IMR-90 (cell line): ENCODE results near the gene FOXL1. TPM values are rescaled to one million over a fixed set of nuclear protein-coding genes. Genes with fewer than 3 reads are reported as not detected.

Experiments
- ATAC-seq: fragments of 200-7000 bp; cut with Tn5 transposase; 2 replicates; pipeline ENCODE4 v1.9.1; 2020; ENCODE audit warnings: low read depth, mild to moderate bottlenecking, moderate library complexity
- BruUV-seq: library from RNA; stranded (reverse); fragments of 400-500 nt; replicated peaks from 2 replicates; lab custom pipeline; 2021; lab: Mats Ljungman, UMichigan
- CTCF ChIA-PET: fragments of 300-600 bp; formaldehyde crosslinking; extraction: SDS; loops from one replicate; lab custom pipeline; 2021; ENCODE audit warnings: antibody characterized with exemption; lab: Yijun Ruan, JAX
- POLR2A ChIA-PET: fragments of 300-600 bp; sonication (Branson Sonifier 250); formaldehyde crosslinking; loops from one replicate; lab custom pipeline; 2022; ENCODE audit warnings: antibody characterized with exemption; ENCODE audit not compliant: unreplicated experiment; lab: Charles Lee
- DNase-seq: peaks from one replicate; pipeline ENCODE4 v3.0.0; 2013
- H2AFZ ChIP-seq: replicated peaks from 2 replicates; pipeline ENCODE3; 2013; ENCODE audit warnings: low read length, mild to moderate bottlenecking; ENCODE audit not compliant: poor library complexity
- H2AK5ac ChIP-seq: 2 replicates; pipeline ENCODE4 v1.6.1; 2013; ENCODE audit warnings: low read depth, low read length, inconsistent platforms
- H2AK9ac ChIP-seq: replicated peaks from 2 replicates; pipeline ENCODE3; 2013; ENCODE audit warnings: mild to moderate bottlenecking, low read depth, low read length, moderate library complexity; ENCODE audit not compliant: poor library complexity
- H2BK120ac ChIP-seq: 2 replicates; pipeline ENCODE4 v1.6.1; 2013; ENCODE audit warnings: low read depth, low read length, inconsistent platforms
- H2BK15ac ChIP-seq: 3 replicates; pipeline ENCODE4 v1.6.1; 2013; ENCODE audit warnings: low read depth, low read length, inconsistent platforms
- H2BK20ac ChIP-seq: 2 replicates; pipeline ENCODE4 v1.6.1; 2013; ENCODE audit warnings: low read depth, mild to moderate bottlenecking, inconsistent platforms, low read length, moderate library complexity
- H2BK5ac ChIP-seq: 2 replicates; pipeline ENCODE4 v1.6.1; 2013; ENCODE audit warnings: mild to moderate bottlenecking, low read depth, low read length, inconsistent platforms; ENCODE audit not compliant: poor library complexity, severe bottlenecking
- H3K14ac ChIP-seq: replicated peaks from 2 replicates; pipeline ENCODE4 v1.6.1; 2013; ENCODE audit warnings: low read depth, low read length, inconsistent platforms
- H3K18ac ChIP-seq: 2 replicates; pipeline ENCODE4 v1.6.1; 2013; ENCODE audit warnings: low read depth, low read length, control low read depth
- H3K23ac ChIP-seq: 2 replicates; pipeline ENCODE4 v1.6.1; 2013; ENCODE audit warnings: low read depth, low read length, inconsistent platforms
- H3K27ac ChIP-seq: 2 replicates; pipeline ENCODE4 v1.5.1; 2013; ENCODE audit warnings: mild to moderate bottlenecking, control low read depth, low read length; ENCODE audit not compliant: insufficient read depth
- H3K27me3 ChIP-seq: 2 replicates; pipeline ENCODE4 v1.6.1; 2013; ENCODE audit warnings: low read length; ENCODE audit not compliant: control insufficient read depth, insufficient read depth
- H3K36me3 ChIP-seq: 2 replicates; pipeline ENCODE4 v1.6.1; 2013; ENCODE audit warnings: low read length, mixed read lengths; ENCODE audit not compliant: control insufficient read depth, insufficient read depth
- H3K4ac ChIP-seq: 2 replicates; pipeline ENCODE4 v1.6.1; 2013; ENCODE audit warnings: low read depth, low read length, inconsistent platforms
- H3K4me1 ChIP-seq: 2 replicates; pipeline ENCODE4 v1.6.1; 2013; ENCODE audit warnings: low read length, mixed read lengths; ENCODE audit not compliant: control insufficient read depth, insufficient read depth
- H3K4me2 ChIP-seq: 2 replicates; pipeline ENCODE4 v1.6.1; 2013; ENCODE audit warnings: low read depth, mild to moderate bottlenecking, control low read depth, low read length, moderate library complexity
- H3K4me3 ChIP-seq: 2 replicates; pipeline ENCODE4 v1.5.1; 2013; ENCODE audit warnings: low read depth, mild to moderate bottlenecking, control low read depth, low read length, moderate library complexity; ENCODE audit not compliant: insufficient read depth
- H3K56ac ChIP-seq: 2 replicates; pipeline ENCODE4 v1.6.1; 2013; ENCODE audit warnings: low read length, inconsistent platforms; ENCODE audit not compliant: insufficient read depth; ENCODE audit errors: extremely low read depth
- H3K79me1 ChIP-seq, 2 experiments: 2 replicates each; pipeline ENCODE4 v1.6.1; 2013; ENCODE audit warnings: low read length in 2 of 2, inconsistent platforms in 1 of 2, low read depth in 1 of 2
- H3K9ac ChIP-seq: 2 replicates; pipeline ENCODE4 v1.6.1; 2013; ENCODE audit warnings: low read depth, low read length, control low read depth
- H3K9me1 ChIP-seq: 2 replicates; pipeline ENCODE4 v1.6.1; 2013; ENCODE audit warnings: low read length, inconsistent platforms; ENCODE audit not compliant: insufficient read depth
- H3K9me3 ChIP-seq: 2 replicates; pipeline ENCODE4 v1.6.1; 2013; ENCODE audit warnings: low read length; ENCODE audit not compliant: control insufficient read depth, insufficient read depth
- H4K20me1 ChIP-seq: 2 replicates; pipeline ENCODE4 v1.6.1; 2013; ENCODE audit warnings: low read length, inconsistent platforms; ENCODE audit not compliant: insufficient read depth
- H4K5ac ChIP-seq: 2 replicates; pipeline ENCODE4 v1.6.1; 2013; ENCODE audit warnings: mild to moderate bottlenecking, low read depth, low read length, control low read depth
- H4K8ac ChIP-seq, 2 experiments: 2 replicates each; pipeline ENCODE4 v1.6.1; 2013; ENCODE audit warnings: low read depth in 2 of 2, low read length in 2 of 2, control low read depth in 1 of 2, inconsistent platforms in 1 of 2
- H4K91ac ChIP-seq: 2 replicates; pipeline ENCODE4 v1.6.1; 2013; ENCODE audit warnings: low read depth, low read length, inconsistent platforms; ENCODE audit not compliant: insufficient read depth
- BHLHE40 ChIP-seq: fragments of 150-350 bp; IDR thresholded peaks from 2 replicates; pipeline ENCODE4 v1.6.1; 2016; ENCODE audit warnings: mild to moderate bottlenecking, low read depth, low read length
- FOS ChIP-seq: fragments of 150-350 bp; IDR thresholded peaks from 2 replicates; pipeline ENCODE4 v1.6.1; 2016; ENCODE audit warnings: low read depth, low read length
- NFE2L2 ChIP-seq: fragments of 150-350 bp; IDR thresholded peaks from 2 replicates; pipeline ENCODE4 v1.6.1; 2016; ENCODE audit warnings: low read depth, mild to moderate bottlenecking, low read length
- RAD21 ChIP-seq: IDR thresholded peaks from 2 replicates; pipeline ENCODE4 v1.6.1; 2012; ENCODE audit warnings: low read length, improper control_type of control experiment
- SMC3 ChIP-seq: fragments of 150-350 bp; IDR thresholded peaks from 2 replicates; pipeline ENCODE4 v1.6.1; 2016; ENCODE audit warnings: low read depth, mild to moderate bottlenecking, antibody characterized with exemption, low read length, moderate library complexity
- WGBS, 2 experiments: methylation state at CpG; one replicate each; pipeline versions ENCODE4 v1.1.5 to v1.1.7; 2013; ENCODE audit warnings: missing lambda C conversion rate in 2 of 2; ENCODE audit not compliant: insufficient read length in 1 of 2; ENCODE audit errors: extremely low coverage in 2 of 2; 5-methylcytosine and 5-hydroxymethylcytosine counted together
- dilution Hi-C: fragments of 300-500 bp; cut with HindIII; formaldehyde crosslinking; loops from one replicate; pipeline ENCODE4 v1.14.3; 2018; ENCODE audit warnings: low sequenced_read_pairs; ENCODE audit not compliant: unreplicated experiment
- in situ Hi-C: fragments of 300-500 bp; cut with MboI; formaldehyde crosslinking; loops from 3 replicates; pipeline ENCODE4 v1.14.3; 2019; ENCODE audit warnings: low sequenced_read_pairs, inconsistent platforms, mixed read lengths
- intact Hi-C: fragments of 100-400 bp; cut with micrococcal nuclease; formaldehyde crosslinking; loops from 2 replicates; pipeline ENCODE4 v1.10.0; 2022
- polyA plus RNA-seq, 3 experiments: library from polyadenylated mRNA; depleted of rRNA; stranded (reverse); fragments of >200 nt; gene quantifications; 2 replicates each; pipeline ENCODE4 v1.2.3, GENCODE V29; 2012; ENCODE audit warnings: low replicate concordance in 1 of 3
- total RNA-seq: library from RNA; depleted of rRNA; stranded (reverse); fragments of >200 nt; gene quantifications from 2 replicates; pipeline ENCODE4 v1.2.3, GENCODE V29; 2012
- TF ChIP-seq, protein P1 (sequence below): conservative IDR thresholded peaks from 2 replicates; pipeline ENCODE4 v1.5.1; 2012; ENCODE audit warnings: mild to moderate bottlenecking, low read depth, low read length, improper control_type of control experiment

FOXL1 gene
- total and polyA plus RNA-seq, 2 of the 4 experiments (the other 2 are of a cell fraction), result 15.2 to 25.8 TPM

DNA sequence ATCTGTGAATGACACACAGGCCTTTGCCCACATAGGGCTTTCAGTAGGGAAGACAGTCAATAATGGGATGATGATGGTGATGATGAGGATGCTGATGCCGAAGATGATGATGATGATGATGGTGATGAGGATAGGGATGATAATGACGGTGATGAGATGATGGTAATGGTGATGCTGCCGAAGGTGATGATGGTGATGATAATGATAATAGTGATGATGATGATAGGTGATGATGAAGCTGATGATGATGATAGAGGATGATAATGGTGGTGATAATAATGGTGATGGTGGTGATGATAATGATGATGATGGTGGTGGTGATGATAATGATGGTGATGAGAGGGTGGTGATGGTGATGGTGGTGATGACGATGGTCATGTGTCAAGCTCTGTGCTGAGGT is 12.9 kb downstream of the FOXL1 start:
- dilution Hi-C loops, result no loop called here
- peak overlapping the region; percentile 49 for H2BK20ac ChIP-seq
- H3K27ac ChIP-seq, result no peak overlapping the region
- H2AK5ac ChIP-seq, result peak overlapping the region; percentile 99
- H4K5ac ChIP-seq, result peak overlapping the region; percentile 72; the same call in 1 of the 2 replicates
- 0 out of 2 replicates have a peak overlapping the region, but pooled peaks have one; percentile 5 for H3K56ac ChIP-seq
- peak overlapping the region; percentile 8 to 64; a peak in 3 of 4 replicates for H4K8ac ChIP-seq
- H3K4me2 ChIP-seq, result no peak overlapping the region
- ChIA-PET POLR2A (no interaction called here), CTCF (no interaction called here)
- no peak for DNase-seq
- H3K14ac ChIP-seq, result peak overlapping the region; percentile 43
- no peak overlapping the region for H2AFZ ChIP-seq
- H3K9me3 ChIP-seq, result no peaks in the 10 kb centered on the region
- H3K27me3 ChIP-seq, result no peaks in the 10 kb centered on the region
- peaks cover 17 to 59% of the 10 kb centered on the region in 2 experiments; a peak in 3 of 4 replicates for H3K79me1 ChIP-seq
- peak overlapping the region; percentile 96 for H2BK15ac ChIP-seq
- H3K36me3 ChIP-seq, result no peaks in the 10 kb centered on the region
- H3K9me1 ChIP-seq, result peaks cover 28% of the 10 kb centered on the region
- peak overlapping the region; percentile 99 for H2BK5ac ChIP-seq
- peak overlapping the region; percentile 24; the same call in 1 of the 2 replicates for H3K23ac ChIP-seq
- ATAC-seq, result no peak
- TF ChIP-seq BHLHE40 (no peak), SMC3 (no peak), RAD21 (no peak), NFE2L2 (no peak), FOS (no peak)
- TF ChIP-seq, protein P1, sequence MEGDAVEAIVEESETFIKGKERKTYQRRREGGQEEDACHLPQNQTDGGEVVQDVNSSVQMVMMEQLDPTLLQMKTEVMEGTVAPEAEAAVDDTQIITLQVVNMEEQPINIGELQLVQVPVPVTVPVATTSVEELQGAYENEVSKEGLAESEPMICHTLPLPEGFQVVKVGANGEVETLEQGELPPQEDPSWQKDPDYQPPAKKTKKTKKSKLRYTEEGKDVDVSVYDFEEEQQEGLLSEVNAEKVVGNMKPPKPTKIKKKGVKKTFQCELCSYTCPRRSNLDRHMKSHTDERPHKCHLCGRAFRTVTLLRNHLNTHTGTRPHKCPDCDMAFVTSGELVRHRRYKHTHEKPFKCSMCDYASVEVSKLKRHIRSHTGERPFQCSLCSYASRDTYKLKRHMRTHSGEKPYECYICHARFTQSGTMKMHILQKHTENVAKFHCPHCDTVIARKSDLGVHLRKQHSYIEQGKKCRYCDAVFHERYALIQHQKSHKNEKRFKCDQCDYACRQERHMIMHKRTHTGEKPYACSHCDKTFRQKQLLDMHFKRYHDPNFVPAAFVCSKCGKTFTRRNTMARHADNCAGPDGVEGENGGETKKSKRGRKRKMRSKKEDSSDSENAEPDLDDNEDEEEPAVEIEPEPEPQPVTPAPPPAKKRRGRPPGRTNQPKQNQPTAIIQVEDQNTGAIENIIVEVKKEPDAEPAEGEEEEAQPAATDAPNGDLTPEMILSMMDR, result no peak
- peak overlapping the region; percentile 83 for H2BK120ac ChIP-seq
- intact Hi-C loops, result loop anchor here (2.0 kb wide), 1 partner anchor 18 kb away; no protein-coding TSS in a partner anchor
- no peaks in the 10 kb centered on the region for H4K20me1 ChIP-seq
- H3K4me3 ChIP-seq, result no peak overlapping the region
- WGBS, 2 experiments, result 99% methylated on average over 4 of the region's 4 CpGs; no CpG with 5 or more reads in 1 of the 2 experiments
- H4K91ac ChIP-seq, result peak overlapping the region; percentile 45
- in situ Hi-C loops, result no loop called here
- H3K18ac ChIP-seq, result peak overlapping the region; percentile 90; the same call in 1 of the 2 replicates
- H3K9ac ChIP-seq, result no peak overlapping the region
- H2AK9ac ChIP-seq, result no peak overlapping the region
- peaks cover 28% of the 10 kb centered on the region for H3K4me1 ChIP-seq
- peak overlapping the region; percentile 62 for H3K4ac ChIP-seq
- no TSS peak for BruUV-seq
